SKM-1 (cell line): ENCODE measurements around the gene SUPT4H1.

Source experiments
- DNase-seq: peaks from one replicate; lab custom pipeline; 2025; ENCODE audit not compliant: unreplicated experiment; lab: John Stamatoyannopoulos, UW

SUPT4H1 gene

GRCh38 chr17:58381124-58382035, 29.4 kb upstream of the SUPT4H1 start:
- DNase-seq, result no peak

GRCh38 chr17:58380207-58381123, 28.5 kb upstream of the SUPT4H1 start:
- DNase-seq, result no peak

- no peak for DNase-seq
Measured at GRCh38 chr17:58379511-58379824, 27.5 kb upstream of the SUPT4H1 start.

GRCh38 chr17:58378733-58379510, 26.9 kb upstream of the SUPT4H1 start:
- DNase-seq, result no peak

- no peak for DNase-seq
Measured at GRCh38 chr17:58377661-58378060, 25.7 kb upstream of the SUPT4H1 start.

- no peak for DNase-seq
Measured at GRCh38 chr17:58377093-58377601, 25.1 kb upstream of the SUPT4H1 start.

GRCh38 chr17:58376472-58377000, 24.5 kb upstream of the SUPT4H1 start:
- no peak for DNase-seq

GRCh38 chr17:58375811-58376210, 23.8 kb upstream of the SUPT4H1 start:
- DNase-seq, result no peak

- no peak for DNase-seq
Measured at GRCh38 chr17:58375256-58375655, 23.3 kb upstream of the SUPT4H1 start.

GRCh38 chr17:58373923-58374322, 21.9 kb upstream of the SUPT4H1 start:
- no peak for DNase-seq

- DNase-seq, result no peak
Measured at GRCh38 chr17:58373003-58373402, 21.0 kb upstream of the SUPT4H1 start.

GRCh38 chr17:58371300-58371950, 19.4 kb upstream of the SUPT4H1 start:
- DNase-seq, result no peak

GRCh38 chr17:58370716-58371115, 18.7 kb upstream of the SUPT4H1 start:
- DNase-seq, result no peak

GRCh38 chr17:58370309-58370708, 18.3 kb upstream of the SUPT4H1 start:
- DNase-seq, result no peak

GRCh38 chr17:58369214-58370031, 17.4 kb upstream of the SUPT4H1 start:
- DNase-seq, result no peak

GRCh38 chr17:58368860-58369213, 16.8 kb upstream of the SUPT4H1 start:
- DNase-seq, result no peak

GRCh38 chr17:58367461-58367860, 15.5 kb upstream of the SUPT4H1 start:
- DNase-seq, result no peak

GRCh38 chr17:58365980-58366595, 14.1 kb upstream of the SUPT4H1 start:
- no peak for DNase-seq
